ENCODE results near the gene VPS51. TPM values are rescaled to one million over a fixed set of nuclear protein-coding genes. Genes with fewer than 3 reads are reported as not detected.

Gene VPS51
- polyA plus RNA-seq, 1 donor: 162 TPM

DNA sequence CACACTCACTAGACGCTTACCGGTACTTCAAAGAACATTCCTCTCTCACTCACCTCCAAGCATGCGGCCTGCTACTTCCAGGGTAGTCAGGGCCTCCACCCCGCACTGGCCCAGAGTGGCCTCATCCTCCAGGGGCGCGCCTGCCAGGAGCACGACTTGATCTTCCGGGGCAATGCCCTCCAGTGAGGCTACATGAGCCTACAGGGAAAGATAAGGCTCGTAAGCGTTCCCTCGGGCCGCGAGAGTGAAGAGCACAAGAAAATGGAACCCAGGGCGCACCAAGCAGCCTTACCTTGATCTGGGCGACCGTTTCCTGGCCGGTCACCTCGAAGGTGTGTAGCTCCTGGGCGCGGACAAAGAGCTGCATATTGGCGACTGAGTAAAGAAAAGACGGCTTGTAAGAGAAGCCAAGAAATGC, 25.4 kb downstream of the VPS51 start:
- no peak for DNase-seq

DNA sequence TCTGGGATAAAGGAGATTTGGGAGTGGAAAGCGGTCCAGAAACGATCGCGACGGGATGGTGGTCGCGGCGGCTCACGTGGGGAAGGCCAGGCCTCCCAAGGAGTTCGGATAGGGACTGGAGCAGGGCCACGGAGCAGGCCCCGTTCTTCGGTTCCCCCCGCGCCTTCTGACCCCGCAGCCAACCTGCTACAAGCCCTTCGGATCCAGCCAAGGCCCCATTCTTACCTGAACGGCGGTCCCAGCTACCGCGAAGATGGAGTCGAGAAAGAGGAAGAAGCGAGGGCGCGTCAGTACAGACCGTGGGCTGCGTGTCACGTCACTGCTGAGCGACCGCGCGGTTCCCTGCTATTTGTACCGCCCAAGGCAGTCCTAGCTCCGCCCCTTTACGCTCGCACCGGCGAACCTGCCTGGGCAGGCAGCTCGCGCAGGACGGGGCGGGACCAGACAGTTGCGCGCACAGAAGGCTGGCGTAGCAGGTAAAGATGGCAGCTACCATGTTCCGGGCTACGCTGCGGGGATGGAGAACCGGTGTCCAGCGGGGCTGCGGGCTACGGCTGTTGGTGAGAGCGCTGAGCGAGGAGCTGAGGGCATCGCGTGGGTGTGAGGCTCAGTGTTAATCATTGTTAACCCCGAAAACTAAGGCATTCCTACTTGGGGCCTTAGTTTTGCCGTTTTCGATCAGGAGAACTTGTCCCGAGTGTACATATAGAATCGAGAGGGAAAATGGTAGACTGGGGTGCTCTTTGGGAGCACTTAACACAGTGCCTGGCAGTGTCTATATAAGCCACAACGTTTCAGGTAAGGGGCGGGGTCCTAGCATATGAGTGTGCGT, 26.1 kb downstream of the VPS51 start, which contains the start of the genes FAU and MRPL49:
Gene FAU, minus strand, starts transcription at position 270 of the 832 bp plus-strand sequence. CDS start 321 bp downstream, outside the sequence.
Gene MRPL49, plus strand, starts transcription at position 457 of the 832 bp plus-strand sequence. Its CDS starts 26 bp downstream, at position 483.
- peak; percentile 97 for DNase-seq

DNA sequence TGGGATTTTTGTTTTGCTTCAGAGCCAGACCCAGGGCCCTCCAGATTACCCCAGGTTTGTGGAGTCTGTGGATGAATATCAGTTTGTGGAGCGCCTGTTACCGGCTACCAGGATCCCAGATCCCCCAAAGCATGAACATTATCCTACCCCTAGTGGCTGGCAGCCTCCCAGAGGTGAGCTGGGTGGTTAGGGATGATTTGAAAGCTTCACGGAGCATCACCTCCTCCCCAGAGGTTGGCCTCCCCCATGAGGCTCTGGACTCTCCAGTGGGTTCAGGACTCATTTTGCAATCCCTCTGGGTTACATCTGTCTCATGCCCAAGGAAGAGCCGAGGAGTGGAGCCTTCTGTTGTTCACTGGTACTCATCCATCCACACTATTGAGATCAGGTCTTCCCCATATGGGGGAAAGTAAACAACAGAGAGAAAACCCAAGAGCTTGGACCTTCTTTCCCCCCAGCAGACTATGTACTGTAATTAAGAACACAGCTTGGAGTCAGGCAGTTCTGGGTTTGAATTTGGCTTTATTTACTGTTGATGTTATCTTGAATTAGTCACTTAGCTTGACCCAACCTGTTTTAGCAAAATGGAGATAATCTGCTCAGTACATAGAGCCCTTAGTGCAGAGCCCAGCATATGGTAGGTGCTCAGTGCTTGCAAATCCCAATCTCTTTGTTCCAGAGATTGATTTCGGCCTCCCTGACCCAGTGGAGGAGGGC, 28.6 kb downstream of the VPS51 start:
- no peak for DNase-seq

DNA sequence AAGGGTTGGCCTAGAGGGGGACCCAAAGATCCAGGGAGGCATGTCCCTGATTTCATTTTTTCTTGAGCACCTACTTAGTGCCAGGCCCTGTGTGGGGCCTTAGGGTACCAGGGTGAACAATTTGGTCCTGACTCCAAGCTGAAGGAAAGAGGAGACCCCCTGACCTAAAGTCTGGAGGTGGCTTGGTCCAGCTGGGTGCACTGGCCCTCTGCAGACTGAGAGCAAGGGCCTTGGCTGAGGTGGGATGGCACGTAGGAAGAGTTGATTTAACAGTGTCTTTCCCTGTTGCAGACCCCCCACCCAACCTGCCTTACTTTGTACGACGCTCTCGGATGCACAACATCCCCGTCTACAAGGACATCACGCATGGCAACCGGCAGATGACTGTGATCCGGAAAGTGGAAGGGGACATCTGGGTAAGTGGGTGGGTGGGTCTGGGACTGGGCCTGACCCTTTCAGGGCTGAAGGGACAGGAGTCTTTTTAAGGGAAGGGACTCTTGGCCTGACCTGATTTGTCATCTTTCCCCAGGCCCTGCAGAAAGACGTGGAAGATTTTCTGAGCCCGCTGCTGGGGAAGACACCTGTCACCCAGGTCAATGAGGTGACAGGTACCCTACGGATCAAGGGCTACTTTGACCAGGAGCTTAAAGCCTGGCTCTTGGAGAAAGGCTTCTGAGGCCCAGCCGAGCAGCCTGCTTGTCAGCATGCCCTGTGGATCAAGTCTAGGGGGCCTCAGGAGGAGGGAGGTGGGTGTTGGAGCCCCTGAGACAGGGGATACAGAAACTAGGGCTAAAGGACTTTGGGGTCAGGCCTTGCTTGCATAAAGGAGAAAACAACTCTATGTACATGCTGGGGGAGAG, 29.4 kb downstream of the VPS51 start:
- no peak for DNase-seq

DNA sequence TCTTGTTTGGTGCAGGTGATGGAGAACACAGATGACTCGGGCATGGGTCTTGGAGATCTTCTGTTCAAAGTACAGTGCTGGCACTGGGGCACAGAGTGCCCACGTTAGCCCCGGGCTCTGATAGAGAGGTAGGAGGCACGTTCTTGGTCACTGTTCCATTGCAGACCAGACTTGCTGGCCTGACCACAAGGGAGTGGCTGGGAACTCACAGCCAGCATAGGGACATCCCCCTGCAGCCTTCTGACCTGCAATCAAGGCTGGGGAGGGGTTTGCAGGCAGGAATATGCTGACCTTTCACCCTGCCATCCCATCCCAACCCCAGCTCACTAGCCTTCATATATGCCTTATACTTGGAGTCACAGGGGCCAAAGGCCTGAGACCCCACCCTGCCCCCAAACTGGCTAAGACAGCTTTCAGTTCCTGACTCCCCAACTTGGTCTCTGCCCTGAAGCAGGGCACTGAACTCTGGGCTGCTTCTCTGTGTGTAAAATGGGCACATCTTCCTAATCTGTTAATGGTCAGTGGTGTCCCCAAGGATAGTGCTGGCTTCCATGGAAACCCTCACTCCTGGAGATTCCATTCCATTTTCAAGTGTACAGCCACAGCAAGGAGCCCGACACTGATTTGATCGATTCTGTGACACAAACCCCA, 30.7 kb downstream of the VPS51 start:
- DNase-seq: no peak

DNA sequence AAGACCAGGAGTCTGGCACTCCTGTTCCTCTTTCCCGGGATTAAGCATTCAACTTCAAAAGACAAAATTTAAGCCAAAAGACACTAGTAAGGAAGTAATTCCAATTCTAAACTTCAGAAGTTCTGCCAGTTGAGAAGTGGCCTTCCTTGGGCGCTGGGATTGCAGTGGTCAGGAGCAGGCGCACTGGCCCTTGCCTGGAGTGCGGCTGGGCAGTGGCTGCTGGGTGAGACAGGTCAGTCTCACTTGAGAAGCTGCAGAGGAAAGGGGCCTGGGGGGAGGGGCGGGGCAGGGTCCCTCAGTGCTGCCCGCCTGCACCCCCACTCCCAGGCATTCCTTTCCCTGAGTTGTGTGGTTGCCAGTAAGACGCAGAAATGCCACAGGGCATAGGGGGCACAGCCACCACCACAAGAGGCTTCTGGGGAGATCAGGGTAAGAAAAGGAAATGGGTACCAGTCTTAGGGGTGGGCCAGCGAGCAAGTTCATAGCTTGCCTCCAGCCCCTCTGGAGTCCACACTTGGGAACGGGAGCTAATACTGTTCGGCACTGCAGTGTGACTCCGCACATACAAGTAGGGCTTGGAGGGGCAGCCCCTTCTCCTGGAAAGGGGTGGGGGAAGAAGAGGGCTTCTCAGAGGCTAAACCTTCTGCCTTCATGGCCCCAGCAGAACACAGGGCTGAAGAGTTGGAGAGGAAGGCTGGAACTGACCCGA, 31.6 kb downstream of the VPS51 start:
- no peak for DNase-seq

DNA sequence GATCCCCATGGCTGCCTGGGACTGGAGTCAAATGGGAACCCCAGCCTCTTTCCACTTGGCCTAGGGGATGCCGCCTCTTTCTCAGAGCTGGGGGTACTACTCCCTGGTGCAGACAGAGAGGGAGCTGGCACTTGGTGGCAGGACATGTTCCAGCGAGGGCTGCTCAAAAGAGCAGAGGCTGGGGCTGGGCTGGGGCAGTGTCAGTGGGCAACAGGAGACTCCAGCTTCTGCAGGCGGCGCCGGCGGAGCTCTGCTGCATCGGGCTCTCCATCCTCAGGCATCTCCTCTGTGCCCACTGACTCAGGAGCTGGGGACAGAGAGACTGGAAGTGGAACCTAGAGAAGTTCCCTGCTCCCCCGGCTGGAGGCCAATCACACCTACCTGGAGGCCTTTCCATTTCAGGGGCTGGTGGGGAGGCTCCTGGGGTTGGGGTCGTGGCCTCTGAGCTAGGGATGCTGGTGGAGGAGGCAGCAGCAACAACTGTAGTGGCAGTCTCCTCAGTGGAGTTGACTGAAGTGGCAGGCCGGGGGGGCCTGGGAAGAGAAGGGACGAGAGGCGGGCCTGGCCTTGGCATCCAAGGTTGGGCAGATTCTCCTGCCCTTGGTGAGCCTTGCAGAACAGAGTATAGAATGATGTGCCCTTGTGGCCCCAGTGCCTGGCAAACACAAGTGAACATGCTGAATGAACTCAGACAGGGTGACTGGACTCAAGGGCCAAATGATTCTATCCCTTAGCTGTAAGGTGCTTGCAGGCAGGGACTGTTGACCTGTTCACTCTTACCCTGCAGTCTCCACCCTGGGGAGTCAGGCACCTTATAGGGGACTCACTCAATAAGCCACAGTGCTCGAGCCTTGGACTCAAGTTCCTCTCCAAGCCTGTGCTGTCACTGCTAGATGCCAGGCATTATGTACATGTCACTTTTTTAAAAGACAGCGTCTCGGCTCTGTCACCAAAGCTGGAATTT, 32.5 kb downstream of the VPS51 start:
- DNase-seq: no peak

DNA sequence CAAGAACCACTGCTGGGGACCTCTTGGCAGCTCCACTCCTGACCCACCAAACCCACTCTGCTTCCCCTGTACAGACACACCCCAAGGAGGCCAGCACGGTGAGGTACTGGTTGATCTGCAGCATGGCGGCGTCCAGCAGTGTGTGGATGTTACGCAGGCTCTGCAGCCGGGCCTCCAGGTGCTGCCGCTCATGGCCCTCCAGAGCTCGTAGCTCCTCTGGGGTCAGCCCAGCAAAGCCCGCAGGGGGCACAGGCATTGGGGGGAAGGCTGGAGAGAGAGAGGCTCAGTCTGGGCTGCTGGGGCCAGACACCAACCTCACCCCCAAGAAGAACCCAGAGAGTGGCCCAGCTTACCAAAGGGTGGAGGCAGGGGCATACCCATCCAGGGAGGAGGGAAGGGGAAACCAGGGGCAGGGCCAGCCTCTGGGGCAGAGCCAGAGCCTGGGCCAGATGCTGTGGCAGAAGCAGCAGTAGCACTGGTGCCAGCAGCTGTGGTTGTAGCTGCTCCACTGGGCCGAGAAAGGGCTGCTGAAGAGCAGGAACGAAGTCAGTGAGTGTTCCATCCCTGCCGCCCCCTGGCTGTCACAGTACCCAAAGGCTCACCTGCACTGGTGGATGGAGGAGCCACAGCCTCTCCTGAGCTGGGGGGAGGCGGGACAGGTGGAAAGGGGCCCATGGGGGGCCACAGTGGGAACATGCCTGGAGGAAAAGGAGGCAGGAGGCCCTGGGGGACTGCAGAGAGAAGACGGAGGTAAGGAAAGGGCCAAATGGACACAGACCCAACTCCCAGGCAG, 33.8 kb downstream of the VPS51 start:
- DNase-seq: no peak

DNA sequence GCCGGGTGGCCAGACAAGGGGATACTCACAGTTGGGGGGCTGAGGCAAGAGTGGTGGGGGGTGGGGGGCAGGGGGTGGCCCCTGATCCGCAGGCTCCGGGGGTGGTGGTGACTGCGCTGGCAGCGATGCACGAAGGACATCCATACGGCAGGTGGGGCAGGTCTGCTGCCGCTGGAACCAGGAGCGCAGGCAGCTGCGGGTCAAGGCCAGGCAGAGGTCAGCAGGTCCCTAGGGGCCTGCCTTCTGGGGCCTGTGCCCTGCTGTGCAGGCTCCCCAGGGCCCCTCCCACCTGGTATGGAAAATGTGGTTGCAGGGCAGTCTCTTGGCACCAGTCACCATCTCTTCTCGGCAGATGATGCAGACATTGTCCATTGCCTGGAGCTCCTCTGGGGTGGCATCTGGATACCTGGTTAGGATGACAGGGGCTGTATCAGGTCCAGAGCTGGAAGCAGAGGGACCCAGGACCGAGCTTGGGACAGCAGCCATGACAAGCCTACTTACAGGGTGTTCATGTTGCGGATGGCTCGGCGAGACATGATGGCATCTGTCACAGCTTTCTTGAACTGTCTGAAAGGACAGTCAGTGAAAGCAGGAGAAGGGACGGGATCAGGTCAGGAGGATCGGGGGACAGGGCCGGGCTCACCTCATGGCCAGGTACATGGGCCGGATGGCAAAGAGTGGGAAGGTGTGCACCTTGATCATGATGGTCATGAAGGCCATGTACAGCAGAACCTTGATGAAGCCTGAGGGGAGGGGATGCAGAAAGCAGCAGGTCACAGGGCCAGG, 34.8 kb downstream of the VPS51 start:
- no peak for DNase-seq

DNA sequence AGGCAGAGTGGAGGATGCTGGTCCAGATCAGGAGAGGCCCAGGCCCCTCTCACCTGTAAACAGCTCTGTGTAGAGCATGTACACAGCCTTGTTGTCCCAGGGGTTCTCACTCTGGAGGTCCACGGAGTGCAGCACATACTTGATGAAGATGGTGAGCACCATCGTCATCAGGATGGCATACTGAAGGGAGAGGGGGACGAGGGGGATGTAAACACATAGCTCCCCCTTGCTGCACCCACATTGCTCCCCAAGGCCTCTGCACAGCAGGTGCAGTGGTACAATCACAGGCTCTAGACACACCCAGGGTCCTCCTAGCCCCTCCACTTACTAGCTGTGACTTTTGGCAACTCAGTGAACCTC, 35.4 kb downstream of the VPS51 start:
- DNase-seq: no peak

DNA sequence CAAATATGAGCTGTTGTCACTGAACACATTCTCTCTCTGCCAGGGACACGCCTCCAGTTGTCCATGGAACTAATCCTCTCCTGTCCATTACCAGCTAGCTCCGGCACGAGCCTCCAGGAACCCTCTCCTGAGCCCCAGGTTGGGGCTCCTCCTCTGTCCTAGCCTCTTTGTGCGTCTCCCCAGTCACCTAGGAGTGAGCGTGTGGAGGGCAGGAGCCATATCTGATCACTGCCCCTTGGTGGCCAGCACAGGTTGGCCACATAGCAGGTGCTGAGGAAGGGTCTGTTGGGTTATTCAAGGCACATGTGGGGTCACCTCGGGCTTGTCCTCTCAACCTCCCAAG, 35.9 kb downstream of the VPS51 start:
- no peak for DNase-seq

DNA sequence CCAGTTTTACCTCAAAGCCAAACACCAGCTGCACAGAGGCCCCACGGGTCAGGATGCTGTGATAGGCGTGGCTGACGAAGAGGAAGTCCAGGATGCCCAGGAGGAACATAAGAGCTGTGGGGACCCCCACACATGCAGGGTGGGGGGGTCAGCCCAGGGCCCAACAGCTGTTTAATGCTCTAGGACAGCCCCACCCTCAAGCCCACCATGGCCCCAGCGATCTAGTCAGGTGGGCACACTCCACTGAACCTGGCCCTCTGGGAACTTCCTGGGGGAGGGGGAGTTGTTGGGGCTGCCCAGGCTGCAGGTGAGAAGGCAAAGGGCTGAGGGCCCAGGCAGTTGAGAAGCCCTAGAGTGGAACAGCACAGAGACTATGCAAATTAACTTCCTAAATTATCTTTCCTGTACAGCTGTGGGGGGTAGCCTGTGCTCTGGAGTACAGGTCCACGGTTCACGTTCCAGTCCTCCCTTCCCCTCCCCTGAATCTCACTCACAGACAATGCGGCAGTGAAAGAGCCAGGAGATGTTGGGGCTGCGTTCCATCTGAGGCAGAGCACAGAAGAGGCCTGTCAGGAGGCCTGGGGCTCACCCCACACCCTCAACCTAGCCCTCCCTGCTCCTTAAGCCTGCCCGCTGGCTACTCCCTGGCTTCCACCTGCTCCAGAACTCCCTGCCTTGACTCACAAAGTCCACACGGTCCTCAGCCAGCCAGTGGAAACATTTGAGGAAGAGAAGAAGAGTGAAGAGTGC, 36.4 kb downstream of the VPS51 start:
- no peak for DNase-seq

DNA sequence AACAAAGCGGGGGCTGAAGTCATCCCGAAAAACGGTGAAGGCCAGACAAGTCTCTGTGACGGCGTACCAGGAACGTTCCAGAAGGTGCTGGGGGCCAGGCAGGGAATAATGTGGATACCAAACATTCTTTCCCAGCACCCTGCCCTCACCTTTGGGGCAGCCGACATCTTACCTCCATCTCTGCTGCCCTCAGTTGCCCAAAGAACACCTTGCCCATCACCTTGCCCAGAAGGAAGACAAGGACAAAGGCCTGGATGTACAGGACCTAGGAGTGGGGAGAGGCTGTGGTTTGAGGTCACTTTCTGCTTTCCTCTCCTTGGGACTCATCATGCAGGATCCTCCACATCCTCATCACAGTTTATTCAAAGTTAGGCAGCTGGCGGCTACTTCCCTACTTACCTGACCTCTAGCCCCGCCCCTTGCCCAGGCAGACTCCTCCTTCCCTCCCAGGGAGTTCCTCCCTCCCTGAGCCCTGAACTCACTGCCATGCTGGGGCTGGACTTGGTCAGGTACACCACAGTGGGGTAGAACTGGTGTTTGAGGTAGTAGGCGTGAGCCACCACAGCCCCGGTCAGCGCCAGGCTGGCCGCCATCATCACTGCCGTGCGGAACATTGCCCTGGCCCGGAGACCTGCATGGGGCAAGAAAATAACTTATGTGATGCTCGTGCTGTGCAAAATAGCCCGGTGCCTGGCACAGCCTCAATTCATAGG, 37.1 kb downstream of the VPS51 start:
- no peak for DNase-seq

DNA sequence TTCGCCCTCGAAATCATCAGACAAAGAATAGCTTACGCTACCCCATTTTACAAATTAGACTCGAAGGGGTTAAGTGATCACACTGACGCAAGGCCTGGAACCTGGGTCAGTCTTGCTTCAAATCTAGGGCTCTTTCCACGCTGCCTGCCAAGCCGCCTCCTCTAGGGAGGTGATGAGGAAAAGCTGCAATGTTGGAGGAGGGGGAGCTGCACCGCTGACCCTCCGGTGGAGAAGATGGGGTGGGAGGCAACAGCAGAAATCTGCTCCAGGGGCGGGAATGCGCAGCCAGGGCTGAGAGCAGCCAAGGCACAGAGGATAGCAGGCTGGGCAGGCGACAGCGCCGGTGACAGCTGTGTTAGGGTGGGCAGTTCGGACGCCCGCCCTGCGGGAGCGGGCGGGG, 37.7 kb downstream of the VPS51 start:
- peak; percentile 85 for DNase-seq

DNA sequence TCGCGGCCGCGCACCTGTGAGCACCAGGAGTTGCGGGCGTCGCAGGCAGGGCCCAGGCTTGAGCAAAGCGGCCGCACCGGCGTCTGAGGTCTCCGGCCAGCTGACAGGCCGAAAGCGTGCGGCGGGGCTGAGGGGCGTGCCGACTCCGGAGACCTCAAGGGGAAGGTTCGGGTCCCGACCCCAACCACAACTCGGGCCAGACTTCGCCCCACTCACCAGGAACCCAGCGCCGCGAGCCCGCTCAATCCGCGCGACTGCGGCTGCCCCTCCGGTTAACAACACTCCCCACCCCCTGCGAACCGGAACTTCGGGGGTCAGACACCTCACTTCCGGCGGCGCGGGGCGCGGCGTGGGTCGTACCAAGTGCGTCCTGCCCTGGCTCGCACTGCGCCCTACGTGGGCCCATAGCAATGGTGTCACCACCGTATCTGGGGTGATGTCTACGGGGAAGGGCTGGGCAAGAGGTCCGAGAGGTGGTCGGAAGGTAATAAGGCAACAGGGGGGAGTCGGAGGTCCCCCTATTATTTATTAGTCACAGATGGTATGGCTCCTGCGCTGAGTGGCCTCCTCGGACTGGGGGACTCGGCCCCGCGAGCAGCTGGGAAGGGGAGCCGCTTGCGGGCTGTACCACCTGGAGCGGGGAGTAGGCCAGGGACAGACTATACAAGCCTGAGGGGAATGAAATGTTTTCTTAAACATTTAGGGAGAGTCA, 38.4 kb downstream of the VPS51 start, which contains the start of gene SYVN1:
Gene SYVN1, minus strand, starts transcription at position 280 of the 712 bp plus-strand sequence. CDS start 918 bp downstream, outside the sequence.
- peak; percentile 94 for DNase-seq

DNA sequence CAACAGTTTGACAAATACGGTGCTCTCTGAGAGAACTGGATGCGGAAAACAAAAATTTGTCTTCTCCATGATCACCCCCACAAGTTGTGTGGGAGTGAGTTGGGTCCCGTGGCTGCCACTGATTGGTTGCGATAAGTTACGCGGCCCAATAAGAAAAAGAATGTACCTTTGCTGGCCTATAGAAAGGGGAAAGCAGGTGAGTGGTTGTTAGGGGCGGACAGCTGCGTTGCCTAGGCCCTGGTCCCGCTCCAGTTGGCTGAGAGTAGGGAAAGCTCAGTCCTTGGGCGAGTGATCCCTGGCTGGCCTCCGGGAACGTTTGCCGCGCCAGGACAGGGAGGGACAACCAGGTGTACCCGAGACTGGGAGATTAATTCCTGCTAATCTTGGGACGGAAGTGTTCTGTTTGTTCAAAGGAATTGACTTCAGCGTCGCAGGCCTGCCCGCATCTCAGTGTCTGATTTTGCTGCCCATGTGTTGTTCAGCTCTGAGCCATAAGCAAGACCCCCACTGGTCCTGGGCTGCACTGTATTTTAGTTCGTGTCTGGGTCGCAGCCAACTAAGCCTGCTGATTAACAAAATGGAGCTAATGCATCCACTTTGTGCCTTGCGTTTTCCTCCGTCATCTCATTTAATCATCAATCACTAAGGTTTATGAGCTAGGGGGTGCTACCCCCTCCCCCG, 39.1 kb downstream of the VPS51 start:
- DNase-seq: peak; percentile 91

All from hindlimb muscle (tissue), 1 donor.